ENCODE results near the gene MMP28.

- TF ChIP-seq POLR2AphosphoS5 (IDR thresholded peaks at IDR 0.05) (no peak), CTCF (IDR thresholded peaks at IDR 0.05) (no peak), POLR2A (IDR thresholded peaks at IDR 0.05) (no peak)
These were observed 2.2 kb downstream of the MMP28 start for GRCh38 chr17:35793257-35793656.

Data from breast epithelium (tissue), 3 donors.